H9 (cell line): ENCODE results near the gene TMIE. TPM values are rescaled to one million over a fixed set of nuclear protein-coding genes. Genes with fewer than 3 reads are reported as not detected.

Source experiments
- DNase-seq: peaks from one replicate; pipeline ENCODE4 v3.0.0-alpha.2; 2017
- H2AFZ ChIP-seq: one replicate; pipeline ENCODE4 v1.6.1; 2013; ENCODE audit warnings: mild to moderate bottlenecking, low read length, control low read depth, moderate library complexity
- H2AK5ac ChIP-seq: 2 replicates; pipeline ENCODE4 v1.6.1; 2013; ENCODE audit warnings: low read length, control low read depth, mixed read lengths; ENCODE audit not compliant: insufficient read length
- H2BK120ac ChIP-seq: one replicate; pipeline ENCODE4 v1.6.1; 2013; ENCODE audit warnings: low read depth, mild to moderate bottlenecking, low read length, control low read depth, inconsistent platforms; ENCODE audit not compliant: poor library complexity, severe bottlenecking
- H2BK12ac ChIP-seq: 2 replicates; pipeline ENCODE4 v1.6.1; 2013; ENCODE audit warnings: low read length, control low read depth, mixed read lengths, low read depth; ENCODE audit not compliant: insufficient read length
- H2BK15ac ChIP-seq: 2 replicates; pipeline ENCODE4 v1.6.1; 2013; ENCODE audit warnings: low read depth, low read length, control low read depth
- H2BK20ac ChIP-seq: one replicate; pipeline ENCODE4 v1.6.1; 2013; ENCODE audit warnings: low read depth, mild to moderate bottlenecking, low read length, control low read depth, inconsistent platforms; ENCODE audit not compliant: poor library complexity, severe bottlenecking
- H2BK5ac ChIP-seq: 2 replicates; pipeline ENCODE4 v1.6.1; 2013; ENCODE audit warnings: low read length, control low read depth, mixed read lengths; ENCODE audit not compliant: insufficient read length
- H3K14ac ChIP-seq: 2 replicates; pipeline ENCODE4 v1.6.1; 2013; ENCODE audit warnings: low read length, control low read depth; ENCODE audit not compliant: insufficient read depth
- H3K18ac ChIP-seq: 2 replicates; pipeline ENCODE4 v1.6.1; 2013; ENCODE audit warnings: low read depth, mild to moderate bottlenecking, mixed read lengths, low read length, control low read depth; ENCODE audit not compliant: insufficient read length
- H3K23ac ChIP-seq: 2 replicates; pipeline ENCODE4 v1.6.1; 2013; ENCODE audit warnings: low read length, control low read depth, mixed read lengths, low read depth; ENCODE audit not compliant: insufficient read length
- H3K23me2 ChIP-seq: 2 replicates; pipeline ENCODE4 v1.6.1; 2013; ENCODE audit warnings: low read depth, mild to moderate bottlenecking, mixed read lengths, low read length, control low read depth; ENCODE audit not compliant: insufficient read length, poor library complexity, severe bottlenecking
- H3K27ac ChIP-seq: 2 replicates; pipeline ENCODE4 v1.5.1; 2013; ENCODE audit warnings: low read length, control low read depth, mixed read lengths, low read depth; ENCODE audit not compliant: insufficient read length
- H3K27me3 ChIP-seq: 2 replicates; pipeline ENCODE4 v1.6.1; 2013; ENCODE audit warnings: low read length, control low read depth, inconsistent platforms; ENCODE audit not compliant: insufficient read depth
- H3K4ac ChIP-seq: 2 replicates; pipeline ENCODE4 v1.6.1; 2013; ENCODE audit warnings: low read depth, mild to moderate bottlenecking, control low read depth, inconsistent platforms, low read length, moderate library complexity
- H3K4me1 ChIP-seq: 2 replicates; pipeline ENCODE4 v1.6.1; 2013; ENCODE audit warnings: low read length, control low read depth, inconsistent platforms; ENCODE audit not compliant: insufficient read depth
- H3K4me2 ChIP-seq: 2 replicates; pipeline ENCODE4 v1.6.1; 2013; ENCODE audit warnings: low read length, control low read depth, mixed read lengths; ENCODE audit not compliant: insufficient read length, insufficient read depth
- H3K56ac ChIP-seq: 2 replicates; pipeline ENCODE4 v1.6.1; 2013; ENCODE audit warnings: low read depth, mild to moderate bottlenecking, mixed read lengths, low read length, control low read depth; ENCODE audit not compliant: insufficient read length
- H3K79me1 ChIP-seq: 2 replicates; pipeline ENCODE4 v1.6.1; 2013; ENCODE audit warnings: low read depth, mild to moderate bottlenecking, moderate library complexity, low read length, control low read depth, inconsistent platforms; ENCODE audit not compliant: insufficient read depth, poor library complexity, severe bottlenecking
- H3K79me2 ChIP-seq: 2 replicates; pipeline ENCODE4 v1.6.1; 2013; ENCODE audit warnings: low read length, control low read depth, inconsistent platforms; ENCODE audit not compliant: insufficient read depth
- H3K9ac ChIP-seq: 2 replicates; pipeline ENCODE4 v1.6.1; 2013; ENCODE audit warnings: low read length, control low read depth, mixed read lengths; ENCODE audit not compliant: insufficient read length; ENCODE audit errors: extremely low read depth
- H3K9me3 ChIP-seq: one replicate; pipeline ENCODE4 v1.6.1; 2013; ENCODE audit warnings: low read depth, low read length, inconsistent platforms; ENCODE audit not compliant: control insufficient read depth
- H3T11ph ChIP-seq: one replicate; pipeline ENCODE4 v1.6.1; 2013; ENCODE audit warnings: mild to moderate bottlenecking, low read length, control low read depth, inconsistent platforms
- H4K20me1 ChIP-seq: one replicate; pipeline ENCODE4 v1.6.1; 2013; ENCODE audit not compliant: control insufficient read depth, insufficient read length, insufficient read depth
- H4K5ac ChIP-seq: 2 replicates; pipeline ENCODE4 v1.6.1; 2013; ENCODE audit warnings: low read depth, mild to moderate bottlenecking, mixed read lengths, low read length, control low read depth; ENCODE audit not compliant: insufficient read length
- H4K8ac ChIP-seq: replicated peaks from 2 replicates; pipeline ENCODE4 v1.6.1; 2013; ENCODE audit warnings: low read length, control low read depth, mixed read lengths, low read depth; ENCODE audit not compliant: insufficient read length
- H4K91ac ChIP-seq: 2 replicates; pipeline ENCODE4 v1.6.1; 2013; ENCODE audit warnings: low read depth, mild to moderate bottlenecking, moderate library complexity, mixed read lengths, low read length, control low read depth; ENCODE audit not compliant: insufficient read length
- H3K27ac Mint-ChIP-seq, 3 experiments: 2 replicates in 2 of 3; 3 replicates in 1 of 3; pipeline ENCODE4 v1.8.0; 2020 to 2021; ENCODE audit warnings: mixed read lengths in 3 of 3, mild to moderate bottlenecking in 1 of 3, moderate library complexity in 1 of 3
- H3K27me3 Mint-ChIP-seq: 2 replicates; pipeline ENCODE4 v1.8.0; 2021; ENCODE audit warnings: low read depth, mild to moderate bottlenecking, moderate library complexity, mixed read lengths
- H3K36me3 Mint-ChIP-seq, 3 experiments: 2 replicates in 2 of 3; 3 replicates in 1 of 3; pipeline ENCODE4 v1.8.0; 2020 to 2021; ENCODE audit warnings: low read depth in 3 of 3, mixed read lengths in 3 of 3; ENCODE audit not compliant: insufficient read depth in 1 of 3
- H3K4me1 Mint-ChIP-seq, 2 experiments: 2 replicates each; pipeline ENCODE4 v1.8.0; 2020; ENCODE audit warnings: mixed read lengths in 2 of 2
- H3K4me3 Mint-ChIP-seq, 2 experiments: 2 replicates in 1 of 2; 3 replicates in 1 of 2; pipeline ENCODE4 v1.8.0; 2020 to 2021; ENCODE audit warnings: mild to moderate bottlenecking in 2 of 2, mixed read lengths in 2 of 2, moderate library complexity in 1 of 2
- H3K9me3 Mint-ChIP-seq, 2 experiments: 2 replicates in 1 of 2; 3 replicates in 1 of 2; pipeline ENCODE4 v1.8.0; 2020; ENCODE audit warnings: mild to moderate bottlenecking in 2 of 2, mixed read lengths in 2 of 2, moderate library complexity in 1 of 2
- CTCF ChIP-seq: fragments of 200-600 bp; sonication (generic); conservative IDR thresholded peaks from 3 replicates; pipeline ENCODE4 v1.8.0; 2021; ENCODE audit warnings: antibody characterized with exemption, mild to moderate bottlenecking
- WGBS: extraction: QIAGEN DNeasy Blood & Tissue Kit; methylation state at CpG from one replicate; pipeline ENCODE4 v1.1.7; 2013; ENCODE audit warnings: missing lambda C conversion rate, low lambda C conversion rate, mixed read lengths; ENCODE audit not compliant: insufficient read length; ENCODE audit errors: extremely low coverage; 5-methylcytosine and 5-hydroxymethylcytosine counted together
- total RNA-seq: library from RNA; stranded (reverse); gene quantifications from 2 replicates; pipeline ENCODE4 v1.2.1, GENCODE V29; 2021

The TMIE gene
- total RNA-seq, 1 experiment from 2014 or later: 0.63 TPM

- WGBS: no CpG with 5 or more reads among the region's 6 CpGs
- Mint-ChIP-seq H3K4me3 (no peak overlapping the region), H3K27me3 (no peaks in the 10 kb centered on the region; the same call in 1 of the 2 replicates), H3K9me3 (no peaks in the 10 kb centered on the region), H3K4me1 (peaks cover 10 to 11% of the 10 kb centered on the region in 2 experiments), H3K27ac (peak overlapping the region in 1 of 3 experiments; percentile 36; a peak in 1 of 7 replicates), H3K36me3 (no peaks in the 10 kb centered on the region; a peak in 1 of 7 replicates)
- Histone ChIP-seq H3K9ac (no peak overlapping the region), H2BK15ac (no peak overlapping the region), H4K20me1 (no peaks in the 10 kb centered on the region), H2AK5ac (no peak overlapping the region), H3K79me1 (no peaks in the 10 kb centered on the region), H3K4me2 (no peak overlapping the region), H2BK20ac (no peak overlapping the region), H3K79me2 (no peaks in the 10 kb centered on the region), H3K9me3 (no peaks in the 10 kb centered on the region), H3K56ac (no peak overlapping the region), H2BK12ac (no peak overlapping the region), H3T11ph (no peak overlapping the region), H3K14ac (no peak overlapping the region), H4K5ac (no peak overlapping the region), H2BK120ac (no peak overlapping the region), H4K8ac (no peak overlapping the region), H3K27ac (no peak overlapping the region), H2AFZ (no peak overlapping the region), H4K91ac (no peak overlapping the region), H3K23me2 (no peaks in the 10 kb centered on the region), H3K4ac (no peak overlapping the region), H3K4me1 (no peaks in the 10 kb centered on the region; the same call in 1 of the 2 replicates), H2BK5ac (no peak overlapping the region), H3K27me3 (no peaks in the 10 kb centered on the region), H3K23ac (no peak overlapping the region), H3K18ac (no peak overlapping the region)
- no peak for DNase-seq
- TF ChIP-seq CTCF: no peak
These were observed 54.5 kb downstream of the TMIE start for GRCh38 chr3:46755646-46756045.
